HCT116 (cell line): ENCODE measurements around the gene KYAT1. TPM values are rescaled to one million over a fixed set of nuclear protein-coding genes. Genes with fewer than 3 reads are reported as not detected.

ENCODE experiments used
- ATAC-seq: fragments of 200-7000 bp; cut with Tn5 transposase; 2 replicates; pipeline ENCODE4 v1.9.1; 2020; ENCODE audit warnings: mild to moderate bottlenecking, moderate library complexity
- BruUV-seq: library from RNA; stranded (reverse); fragments of 400-500 nt; replicated peaks from 2 replicates; lab custom pipeline; 2021; lab: Mats Ljungman, UMichigan
- CTCF ChIA-PET: fragments of 300-600 bp; sonication (Branson Sonifier 250); formaldehyde crosslinking; loops from one replicate; lab custom pipeline; 2021; ENCODE audit warnings: antibody characterized with exemption; lab: Charles Lee
- POLR2A ChIA-PET: fragments of 300-600, 350-600 bp; sonication (Branson Sonifier 250); formaldehyde crosslinking; loops from one replicate; lab custom pipeline; 2021; ENCODE audit warnings: antibody characterized with exemption; lab: Charles Lee
- RAD21 ChIA-PET, 2 experiments: fragments of 300-600 bp; sonication (Branson Sonifier 250); formaldehyde crosslinking; loops; one replicate each; lab custom pipeline; 2023; ENCODE audit warnings: low total read pairs in 2 of 2; ENCODE audit not compliant: uncharacterized antibody in 2 of 2, unreplicated experiment in 2 of 2, low non-redundant PET in 1 of 2; lab: Charles Lee
- DNase-seq: peaks from one replicate; pipeline ENCODE4 v3.0.0-alpha.2; 2010; ENCODE audit warnings: low read depth, low spot score
- H2AFZ ChIP-seq: fragments of 200-600 bp; shearing (Covaris generic), sonication (generic); 2 replicates; pipeline ENCODE4 v1.6.1; 2017; ENCODE audit warnings: low read depth, mixed run types, mixed read lengths, antibody characterized with exemption, low read length; ENCODE audit not compliant: poor library complexity, severe bottlenecking
- H3K27ac ChIP-seq: 2 replicates; pipeline ENCODE4 v1.5.1; 2012; ENCODE audit warnings: low read depth, low read length
- H3K27me3 ChIP-seq: fragments of 200-600 bp; sonication (generic); 2 replicates; pipeline ENCODE4 v1.6.1; 2016; ENCODE audit warnings: mixed run types, low read length, mixed read lengths; ENCODE audit not compliant: insufficient read depth
- H3K36me3 ChIP-seq, 2 experiments: fragments of 200-500 bp in 1 of 2; fragments of 200-600 bp in 1 of 2; sonication (Bioruptor generic) in 1 of 2; sonication (generic) in 1 of 2; 2 replicates each; pipeline versions ENCODE4 v1.5.1 to v1.6.1; 2014 to 2016; ENCODE audit warnings: low read length in 2 of 2, inconsistent platforms in 1 of 2, mixed read lengths in 1 of 2, mixed run types in 1 of 2; ENCODE audit not compliant: insufficient read depth in 2 of 2, control insufficient read depth in 1 of 2
- H3K4me1 ChIP-seq, 2 experiments: fragments of 200-600 bp in 1 of 2; sonication (generic) in 1 of 2; 2 replicates each; pipeline versions ENCODE4 v1.5.1 to v1.6.1; 2012 to 2017; ENCODE audit warnings: low read length in 2 of 2, inconsistent platforms in 1 of 2, mild to moderate bottlenecking in 1 of 2, mixed read lengths in 1 of 2, mixed run types in 1 of 2, moderate library complexity in 1 of 2; ENCODE audit not compliant: insufficient read depth in 2 of 2, control insufficient read depth in 1 of 2
- H3K4me2 ChIP-seq: fragments of 200-600 bp; sonication (generic); 2 replicates; pipeline ENCODE4 v1.6.1; 2017; ENCODE audit warnings: mixed run types, low read length, mixed read lengths
- H3K4me3 ChIP-seq, 2 experiments: fragments of 200-600 bp in 1 of 2; sonication (generic) in 1 of 2; replicated peaks in 1 of 2; 2 replicates each; pipeline ENCODE4 v1.5.1; 2011 to 2016; ENCODE audit warnings: low read length in 2 of 2, control low read depth in 1 of 2, low read depth in 1 of 2, mild to moderate bottlenecking in 1 of 2, mixed read lengths in 1 of 2, mixed run types in 1 of 2
- H3K79me2 ChIP-seq: fragments of 200-600 bp; sonication (generic); 2 replicates; pipeline ENCODE4 v1.6.1; 2017; ENCODE audit warnings: mild to moderate bottlenecking, mixed run types, low read length, moderate library complexity, mixed read lengths; ENCODE audit not compliant: insufficient read depth
- H3K9ac ChIP-seq: fragments of 200-600 bp; sonication (generic); 2 replicates; pipeline ENCODE4 v1.6.1; 2016; ENCODE audit warnings: low read length, mixed read lengths
- H3K9me2 ChIP-seq: fragments of 200-600 bp; sonication (generic), shearing (Covaris generic); 2 replicates; pipeline ENCODE4 v1.6.1; 2017; ENCODE audit warnings: mixed run types, mild to moderate bottlenecking, moderate library complexity; ENCODE audit not compliant: insufficient read depth
- H3K9me3 ChIP-seq, 2 experiments: fragments of 200-500 bp in 1 of 2; fragments of 200-600 bp in 1 of 2; sonication (Bioruptor generic) in 1 of 2; sonication (generic) in 1 of 2; 2 replicates each; pipeline ENCODE4 v1.6.1; 2014 to 2017; ENCODE audit warnings: low read length in 2 of 2, mixed read lengths in 2 of 2, inconsistent platforms in 1 of 2, low read depth in 1 of 2, mild to moderate bottlenecking in 1 of 2, mixed run types in 1 of 2, moderate library complexity in 1 of 2; ENCODE audit not compliant: control insufficient read depth in 1 of 2, insufficient read depth in 1 of 2
- H4K20me1 ChIP-seq: fragments of 200-600 bp; sonication (generic), shearing (Covaris generic); 2 replicates; pipeline ENCODE4 v1.6.1; 2017; ENCODE audit warnings: mixed run types, mild to moderate bottlenecking, moderate library complexity; ENCODE audit not compliant: insufficient read depth
- CBX3 ChIP-seq: IDR thresholded peaks from 2 replicates; pipeline ENCODE4 v1.6.1; 2012; ENCODE audit warnings: low read depth
- CEBPB ChIP-seq: IDR thresholded peaks from 2 replicates; pipeline ENCODE4 v1.6.1; 2012; ENCODE audit warnings: low read depth
- EGR1 ChIP-seq: IDR thresholded peaks from 2 replicates; pipeline ENCODE4 v1.6.1; 2012; ENCODE audit warnings: low read depth
- EZH2 ChIP-seq: fragments of 200-600 bp; sonication (generic); IDR thresholded peaks from 2 replicates; pipeline ENCODE4 v1.6.1; 2017; ENCODE audit warnings: antibody characterized with exemption, mixed run types
- EZH2phosphoT487 ChIP-seq: fragments of 200-600 bp; IDR thresholded peaks from 2 replicates; pipeline ENCODE4 v1.6.1; 2018; ENCODE audit warnings: antibody characterized with exemption, borderline replicate concordance
- FOSL1 ChIP-seq: IDR thresholded peaks from 2 replicates; pipeline ENCODE4 v1.6.1; 2012; ENCODE audit warnings: low read depth
- JUND ChIP-seq: IDR thresholded peaks from 2 replicates; pipeline ENCODE4 v1.6.1; 2012
- POLR2A ChIP-seq: IDR thresholded peaks from 2 replicates; pipeline ENCODE4 v1.7.0; 2011; ENCODE audit warnings: borderline replicate concordance; ENCODE audit not compliant: insufficient read depth, insufficient read length; ENCODE audit errors: extremely low read depth
- SP1 ChIP-seq: IDR thresholded peaks from 2 replicates; pipeline ENCODE4 v1.6.1; 2012; ENCODE audit warnings: low read depth
- SRF ChIP-seq: IDR thresholded peaks from 2 replicates; pipeline ENCODE4 v1.6.1; 2012; ENCODE audit warnings: low read depth
- TCF7L2 ChIP-seq: IDR thresholded peaks from 2 replicates; pipeline ENCODE4 v1.7.0; 2011; ENCODE audit warnings: borderline replicate concordance, inconsistent platforms; ENCODE audit not compliant: insufficient read depth, insufficient read length; ENCODE audit errors: extremely low read depth
- intact Hi-C: fragments of 100-400 bp; cut with micrococcal nuclease; formaldehyde crosslinking; loops from 2 replicates; pipeline ENCODE4 v1.10.0; 2022
- total RNA-seq: library from RNA; stranded (reverse); gene quantifications from one replicate; pipeline ENCODE4 v1.2.1, GENCODE V29; 2021; ENCODE audit not compliant: unreplicated experiment
- TF ChIP-seq, protein P1 (sequence below): IDR thresholded peaks from 2 replicates; pipeline ENCODE4 v1.6.1; 2012; ENCODE audit warnings: low read depth
- TF ChIP-seq, protein P2 (sequence below): IDR thresholded peaks from 2 replicates; pipeline ENCODE4 v1.6.1; 2011; ENCODE audit warnings: mild to moderate bottlenecking, low read length, moderate library complexity; ENCODE audit not compliant: insufficient replicate concordance; ENCODE audit errors: extremely low read depth
- TF ChIP-seq, protein P3 (sequence below): IDR thresholded peaks from 2 replicates; pipeline ENCODE4 v1.6.1; 2012
- TF ChIP-seq, protein P4 (sequence below): IDR thresholded peaks from 2 replicates; pipeline ENCODE4 v1.6.1; 2012

KYAT1 gene
- total RNA-seq, 1 experiment from 2014 or later: 10.1 TPM

DNA sequence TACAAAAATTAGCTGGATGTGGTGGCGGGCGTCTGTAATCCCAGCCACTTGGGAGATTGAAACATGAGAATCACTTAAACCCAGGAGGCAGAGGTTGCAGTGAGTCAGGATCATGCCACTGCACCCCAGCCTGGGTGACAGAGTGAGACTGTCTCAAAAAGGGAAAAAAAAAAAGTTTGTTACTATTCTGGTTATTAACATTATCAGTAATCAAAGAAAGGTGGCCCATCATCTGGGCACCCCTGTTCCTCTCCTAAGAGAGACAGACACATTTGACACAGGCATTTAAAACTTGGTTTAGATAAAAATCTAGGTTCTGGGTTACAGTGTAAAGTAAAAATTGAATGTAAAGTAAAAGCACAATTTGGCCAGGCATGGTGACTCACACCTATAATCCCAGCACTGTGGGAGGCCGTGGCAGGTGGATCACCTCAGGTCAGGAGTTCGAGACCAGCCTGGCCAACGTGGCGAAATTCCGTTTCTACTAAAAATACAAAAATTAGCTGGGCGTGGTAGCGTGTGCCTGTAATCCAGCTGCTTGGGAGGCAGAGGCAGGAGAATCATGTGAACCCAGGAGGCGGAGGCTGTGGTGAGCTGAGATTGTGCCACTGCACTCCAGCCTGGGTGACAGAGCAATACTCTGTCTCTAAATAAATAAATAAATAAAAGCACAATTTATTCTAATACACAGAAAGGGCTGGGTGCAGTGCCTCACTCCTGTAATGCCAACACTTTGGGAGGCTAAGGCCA lies 22.3 kb upstream of the KYAT1 start:
- Histone ChIP-seq H3K9me3 (no peaks in the 10 kb centered on the region), H3K4me3 (no peak overlapping the region), H2AFZ (no peak overlapping the region), H3K27ac (0 out of 2 replicates have a peak overlapping the region, but pooled peaks have one; percentile 4), H3K9me2 (no peaks in the 10 kb centered on the region), H3K79me2 (peaks cover 4% of the 10 kb centered on the region; the same call in 1 of the 2 replicates), H3K36me3 (peaks cover 2 to 14% of the 10 kb centered on the region in 2 experiments; a peak in 3 of 4 replicates), H3K4me1 (peaks cover 16 to 33% of the 10 kb centered on the region in 2 experiments), H3K4me2 (peak overlapping the region; percentile 55), H3K9ac (peak overlapping the region; percentile 28), H4K20me1 (no peaks in the 10 kb centered on the region), H3K27me3 (no peaks in the 10 kb centered on the region)
- ChIA-PET RAD21 (no interaction called here), CTCF (no interaction called here), POLR2A (no interaction called here)
- ATAC-seq (peak; percentile 46), DNase-seq (no peak)
- TF ChIP-seq JUND (peak; percentile 17; the same call in 1 of the 2 replicates), TCF7L2 (no peak)
- intact Hi-C loops: no loop called here
- no TSS peak for BruUV-seq

DNA sequence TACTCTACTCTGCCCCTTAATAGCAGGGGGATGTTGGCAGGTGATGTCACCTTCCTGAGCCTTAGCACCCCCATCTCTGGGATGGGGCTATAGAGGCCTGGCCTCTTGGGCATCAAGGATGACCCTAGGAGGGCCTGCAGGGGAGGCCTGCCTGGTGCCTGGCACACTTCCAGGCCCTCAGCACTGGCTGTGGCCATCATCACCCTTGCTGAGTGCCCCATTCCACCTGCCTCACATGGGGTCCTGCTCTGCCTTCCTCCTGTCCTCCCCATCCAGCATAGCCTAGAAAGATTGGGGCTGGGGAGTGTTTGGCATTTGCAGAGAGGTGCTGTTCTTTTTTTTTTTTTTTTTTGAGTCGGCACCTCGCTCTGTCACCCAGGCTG lies 21.3 kb upstream of the KYAT1 start:
- ATAC-seq (no peak), DNase-seq (no peak)
- POLR2A ChIA-PET: no interaction called here
- RAD21 ChIA-PET: no interaction called here
- Histone ChIP-seq H3K9me3 (no peaks in the 10 kb centered on the region), H3K27ac (no peak overlapping the region), H3K36me3 (peaks cover 2 to 7% of the 10 kb centered on the region in 2 experiments; a peak in 2 of 4 replicates), H4K20me1 (no peaks in the 10 kb centered on the region), H3K79me2 (peaks cover 4% of the 10 kb centered on the region; the same call in 1 of the 2 replicates), H3K4me1 (peaks cover 16 to 33% of the 10 kb centered on the region in 2 experiments), H3K4me3 (no peak overlapping the region), H3K9me2 (no peaks in the 10 kb centered on the region), H3K9ac (no peak overlapping the region), H3K4me2 (peak overlapping the region; percentile 32), H3K27me3 (no peaks in the 10 kb centered on the region), H2AFZ (no peak overlapping the region)
- CTCF ChIA-PET: no interaction called here
- intact Hi-C loops: no loop called here
- BruUV-seq: no TSS peak
- TF ChIP-seq FOSL1 (no peak), EZH2 (no peak), POLR2A (no peak), SRF (no peak), EZH2phosphoT487 (no peak), EGR1 (no peak), CBX3 (no peak), JUND (no peak), SP1 (no peak), CEBPB (no peak)
- TF ChIP-seq, protein P1, sequence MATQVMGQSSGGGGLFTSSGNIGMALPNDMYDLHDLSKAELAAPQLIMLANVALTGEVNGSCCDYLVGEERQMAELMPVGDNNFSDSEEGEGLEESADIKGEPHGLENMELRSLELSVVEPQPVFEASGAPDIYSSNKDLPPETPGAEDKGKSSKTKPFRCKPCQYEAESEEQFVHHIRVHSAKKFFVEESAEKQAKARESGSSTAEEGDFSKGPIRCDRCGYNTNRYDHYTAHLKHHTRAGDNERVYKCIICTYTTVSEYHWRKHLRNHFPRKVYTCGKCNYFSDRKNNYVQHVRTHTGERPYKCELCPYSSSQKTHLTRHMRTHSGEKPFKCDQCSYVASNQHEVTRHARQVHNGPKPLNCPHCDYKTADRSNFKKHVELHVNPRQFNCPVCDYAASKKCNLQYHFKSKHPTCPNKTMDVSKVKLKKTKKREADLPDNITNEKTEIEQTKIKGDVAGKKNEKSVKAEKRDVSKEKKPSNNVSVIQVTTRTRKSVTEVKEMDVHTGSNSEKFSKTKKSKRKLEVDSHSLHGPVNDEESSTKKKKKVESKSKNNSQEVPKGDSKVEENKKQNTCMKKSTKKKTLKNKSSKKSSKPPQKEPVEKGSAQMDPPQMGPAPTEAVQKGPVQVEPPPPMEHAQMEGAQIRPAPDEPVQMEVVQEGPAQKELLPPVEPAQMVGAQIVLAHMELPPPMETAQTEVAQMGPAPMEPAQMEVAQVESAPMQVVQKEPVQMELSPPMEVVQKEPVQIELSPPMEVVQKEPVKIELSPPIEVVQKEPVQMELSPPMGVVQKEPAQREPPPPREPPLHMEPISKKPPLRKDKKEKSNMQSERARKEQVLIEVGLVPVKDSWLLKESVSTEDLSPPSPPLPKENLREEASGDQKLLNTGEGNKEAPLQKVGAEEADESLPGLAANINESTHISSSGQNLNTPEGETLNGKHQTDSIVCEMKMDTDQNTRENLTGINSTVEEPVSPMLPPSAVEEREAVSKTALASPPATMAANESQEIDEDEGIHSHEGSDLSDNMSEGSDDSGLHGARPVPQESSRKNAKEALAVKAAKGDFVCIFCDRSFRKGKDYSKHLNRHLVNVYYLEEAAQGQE: no peak
- TF ChIP-seq, protein P2, sequence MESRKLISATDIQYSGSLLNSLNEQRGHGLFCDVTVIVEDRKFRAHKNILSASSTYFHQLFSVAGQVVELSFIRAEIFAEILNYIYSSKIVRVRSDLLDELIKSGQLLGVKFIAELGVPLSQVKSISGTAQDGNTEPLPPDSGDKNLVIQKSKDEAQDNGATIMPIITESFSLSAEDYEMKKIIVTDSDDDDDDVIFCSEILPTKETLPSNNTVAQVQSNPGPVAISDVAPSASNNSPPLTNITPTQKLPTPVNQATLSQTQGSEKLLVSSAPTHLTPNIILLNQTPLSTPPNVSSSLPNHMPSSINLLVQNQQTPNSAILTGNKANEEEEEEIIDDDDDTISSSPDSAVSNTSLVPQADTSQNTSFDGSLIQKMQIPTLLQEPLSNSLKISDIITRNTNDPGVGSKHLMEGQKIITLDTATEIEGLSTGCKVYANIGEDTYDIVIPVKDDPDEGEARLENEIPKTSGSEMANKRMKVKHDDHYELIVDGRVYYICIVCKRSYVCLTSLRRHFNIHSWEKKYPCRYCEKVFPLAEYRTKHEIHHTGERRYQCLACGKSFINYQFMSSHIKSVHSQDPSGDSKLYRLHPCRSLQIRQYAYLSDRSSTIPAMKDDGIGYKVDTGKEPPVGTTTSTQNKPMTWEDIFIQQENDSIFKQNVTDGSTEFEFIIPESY: no peak
- TF ChIP-seq, protein P3, sequence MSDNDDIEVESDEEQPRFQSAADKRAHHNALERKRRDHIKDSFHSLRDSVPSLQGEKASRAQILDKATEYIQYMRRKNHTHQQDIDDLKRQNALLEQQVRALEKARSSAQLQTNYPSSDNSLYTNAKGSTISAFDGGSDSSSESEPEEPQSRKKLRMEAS: no peak
- TF ChIP-seq, protein P4, sequence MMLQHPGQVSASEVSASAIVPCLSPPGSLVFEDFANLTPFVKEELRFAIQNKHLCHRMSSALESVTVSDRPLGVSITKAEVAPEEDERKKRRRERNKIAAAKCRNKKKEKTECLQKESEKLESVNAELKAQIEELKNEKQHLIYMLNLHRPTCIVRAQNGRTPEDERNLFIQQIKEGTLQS: no peak
